ENCODE measurements around the gene ZNF274. TPM values are rescaled to one million over a fixed set of nuclear protein-coding genes. Genes with fewer than 3 reads are reported as not detected.
"Not testable (repeated sequence)": the region's sequence is repeated elsewhere in the genome, so short reads cannot be mapped to it uniquely, and the experiment has no call there.

ZNF274 gene
- total RNA-seq, 2 experiments from 2014 or later, result 22.6 to 23.1 TPM

DNA sequence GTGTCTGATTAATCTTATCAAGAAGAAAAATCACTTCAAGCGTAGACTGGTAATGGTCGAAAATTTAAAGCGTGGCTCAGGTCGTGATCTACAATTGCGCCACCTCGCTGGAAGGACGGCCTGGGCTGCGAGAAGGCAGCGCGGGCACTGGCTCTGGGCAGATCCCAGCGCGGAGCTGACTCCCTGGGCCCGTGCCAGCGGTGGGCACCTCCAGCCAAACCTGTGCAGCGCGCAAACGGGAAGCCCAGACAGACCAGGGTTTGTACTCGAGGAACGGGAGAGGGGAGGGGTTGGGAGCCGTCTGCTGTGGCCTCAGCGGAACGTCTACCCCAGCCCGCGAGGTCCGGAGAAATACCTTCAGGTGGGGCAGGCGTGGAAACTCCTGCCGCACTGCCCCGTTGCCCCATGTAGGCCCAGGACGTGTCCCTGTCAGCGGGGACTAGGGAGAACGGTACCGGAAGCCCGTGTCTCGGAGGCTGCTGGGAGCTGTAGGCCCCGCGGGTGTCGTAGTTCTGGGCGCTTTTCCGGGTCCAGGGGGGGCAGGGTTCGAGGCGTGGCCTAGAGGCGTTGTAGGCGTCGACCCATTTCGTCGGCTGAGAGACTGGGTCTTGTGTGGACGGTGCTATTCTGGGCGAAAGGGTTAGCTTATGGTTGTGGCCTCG, 21.1 kb downstream of the ZNF274 start:
- ChIA-PET CTCF (no interaction called here), POLR2A (interaction anchor here (0.7 kb wide), 1 partner anchor 20 kb away, joined by 5 read pairs; no protein-coding TSS in a partner anchor)

DNA sequence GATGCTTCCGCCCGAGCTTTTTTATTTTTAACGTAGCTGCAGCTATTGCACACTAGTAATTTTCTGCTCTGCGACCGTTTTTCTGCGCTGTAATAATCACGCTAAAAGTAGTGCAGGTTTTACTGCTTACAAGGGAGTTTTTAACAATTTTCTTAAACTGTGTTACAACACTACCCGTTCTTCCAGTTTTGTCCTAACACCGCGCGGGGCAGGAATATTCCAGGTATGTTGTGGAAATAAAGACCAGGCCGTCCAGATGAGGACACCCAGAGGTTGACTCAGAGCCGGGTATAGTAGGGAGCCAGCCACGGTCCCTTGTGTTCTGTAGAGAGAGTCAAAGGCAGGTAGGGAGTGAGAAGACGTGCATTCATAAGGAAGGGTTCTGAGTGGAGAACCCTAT, 21.7 kb downstream of the ZNF274 start:
- CTCF ChIA-PET, result interaction anchor here (0.5 kb wide), 1 partner anchor 479 kb away, joined by 3 read pairs; no protein-coding TSS in a partner anchor
- POLR2A ChIA-PET, result no interaction called here

DNA sequence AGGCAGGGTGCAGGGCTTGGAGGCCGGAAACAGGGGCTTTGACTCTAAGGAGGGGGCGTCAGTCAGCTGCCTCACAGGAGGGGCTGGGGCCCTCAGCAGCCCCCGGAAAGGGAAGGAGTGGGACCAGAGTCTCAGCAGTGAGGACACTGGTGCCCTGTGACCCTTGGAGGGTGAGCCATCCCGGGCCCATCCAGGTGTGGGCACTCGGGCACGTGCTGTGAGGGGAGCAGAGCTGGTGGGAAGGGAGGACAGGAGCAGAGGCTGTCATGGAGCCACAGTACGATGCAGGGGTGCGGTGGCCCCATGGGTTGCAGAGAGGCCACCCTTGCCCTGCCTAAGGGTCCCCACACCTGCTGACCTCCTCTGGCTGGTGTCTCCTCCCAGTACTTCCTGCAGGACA, 26.7 kb downstream of the ZNF274 start:
- POLR2A ChIA-PET, result no interaction called here
- CTCF ChIA-PET, result no interaction called here

DNA sequence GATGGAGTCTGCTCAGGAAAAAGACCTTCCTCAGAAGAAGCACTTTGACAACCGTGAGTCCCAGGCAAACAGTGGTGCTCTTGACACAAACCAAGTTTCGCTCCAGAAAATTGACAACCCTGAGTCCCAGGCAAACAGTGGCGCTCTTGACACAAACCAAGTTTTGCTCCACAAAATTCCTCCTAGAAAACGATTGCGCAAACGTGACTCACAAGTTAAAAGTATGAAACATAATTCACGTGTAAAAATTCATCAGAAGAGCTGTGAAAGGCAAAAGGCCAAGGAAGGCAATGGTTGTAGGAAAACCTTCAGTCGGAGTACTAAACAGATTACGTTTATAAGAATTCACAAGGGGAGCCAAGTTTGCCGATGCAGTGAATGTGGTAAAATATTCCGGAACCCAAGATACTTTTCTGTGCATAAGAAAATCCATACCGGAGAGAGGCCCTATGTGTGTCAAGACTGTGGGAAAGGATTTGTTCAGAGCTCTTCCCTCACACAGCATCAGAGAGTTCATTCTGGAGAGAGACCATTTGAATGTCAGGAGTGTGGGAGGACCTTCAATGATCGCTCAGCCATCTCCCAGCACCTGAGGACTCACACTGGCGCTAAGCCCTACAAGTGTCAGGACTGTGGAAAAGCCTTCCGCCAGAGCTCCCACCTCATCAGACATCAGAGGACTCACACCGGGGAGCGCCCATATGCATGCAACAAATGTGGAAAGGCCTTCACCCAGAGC, 29.6 kb downstream of the ZNF274 start:
- POLR2A ChIA-PET, result no interaction called here
- CTCF ChIA-PET, result no interaction called here

DNA sequence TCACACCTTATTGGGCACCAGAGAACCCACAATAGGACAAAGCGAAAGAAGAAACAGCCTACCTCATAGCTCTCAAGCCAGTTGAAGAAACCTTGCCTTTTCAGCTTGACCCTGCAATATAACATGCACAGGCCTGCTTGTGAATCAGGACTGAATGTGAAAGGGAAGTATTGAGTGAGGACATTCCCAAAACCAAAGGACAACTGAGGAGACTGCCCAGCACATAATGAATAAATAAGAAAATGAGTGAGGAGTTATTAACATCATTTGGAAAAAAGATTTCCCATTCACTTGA, 30.2 kb downstream of the ZNF274 start:
- ChIA-PET CTCF (no interaction called here), POLR2A (no interaction called here)

DNA sequence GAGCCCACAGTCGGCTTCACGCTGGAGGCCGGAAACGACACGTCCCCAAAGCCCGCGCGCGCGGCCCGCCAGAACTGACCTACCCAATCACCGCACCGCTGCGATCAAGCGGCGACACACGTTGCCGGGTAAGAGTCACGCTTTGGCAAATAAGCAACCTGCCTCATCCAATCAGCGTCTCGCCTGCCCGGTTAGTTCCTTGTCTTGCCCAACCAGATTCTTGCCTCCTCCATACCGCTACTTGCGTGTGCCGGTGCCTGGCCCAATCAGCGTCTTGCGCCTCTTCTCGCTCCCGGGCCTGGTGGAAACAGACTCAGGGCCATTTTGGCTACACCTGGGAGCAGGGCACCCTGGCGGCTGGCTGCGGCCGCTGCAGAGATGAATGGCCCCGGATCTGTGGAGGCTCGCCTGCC, 34.2 kb downstream of the ZNF274 start:
- ChIA-PET CTCF (no interaction called here), POLR2A (no interaction called here)

DNA sequence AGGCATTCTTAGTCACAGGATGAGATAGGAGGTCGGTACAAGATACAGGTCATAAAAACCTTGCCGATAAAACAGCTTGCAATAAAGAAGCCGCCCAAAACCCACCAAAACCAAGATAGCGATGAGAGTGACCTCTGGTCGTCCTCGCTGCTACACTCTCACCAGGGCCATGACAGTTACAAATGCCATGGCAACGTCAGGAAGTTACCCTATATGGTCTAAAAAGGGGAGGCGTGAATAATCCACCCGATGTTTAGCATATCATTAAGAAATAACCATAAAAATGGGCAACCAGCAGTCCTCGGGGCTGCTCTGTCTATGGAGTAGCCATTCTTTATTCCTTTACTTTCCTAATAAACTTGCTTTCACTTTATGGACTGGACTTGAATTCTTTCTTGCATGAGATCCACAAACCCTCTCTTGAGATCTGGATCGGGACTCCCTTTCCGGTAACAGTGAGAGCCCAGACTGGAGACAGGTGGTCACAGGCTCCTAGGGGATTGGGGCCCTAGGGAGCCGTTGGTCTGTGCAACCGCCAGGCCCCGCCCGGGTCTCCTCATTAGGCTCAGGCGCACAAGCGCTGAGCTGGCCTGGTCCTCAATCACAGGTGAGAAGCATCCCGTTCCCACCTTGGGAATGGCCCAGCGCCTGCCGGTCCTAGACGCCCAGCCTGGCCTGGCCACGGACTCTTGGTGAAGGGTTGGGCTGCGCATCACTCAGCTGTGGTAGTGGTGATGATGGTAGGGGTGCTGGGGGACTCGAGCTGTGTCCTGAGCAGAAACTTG, 34.9 kb downstream of the ZNF274 start:
- POLR2A ChIA-PET, result no interaction called here
- CTCF ChIA-PET, result no interaction called here

DNA sequence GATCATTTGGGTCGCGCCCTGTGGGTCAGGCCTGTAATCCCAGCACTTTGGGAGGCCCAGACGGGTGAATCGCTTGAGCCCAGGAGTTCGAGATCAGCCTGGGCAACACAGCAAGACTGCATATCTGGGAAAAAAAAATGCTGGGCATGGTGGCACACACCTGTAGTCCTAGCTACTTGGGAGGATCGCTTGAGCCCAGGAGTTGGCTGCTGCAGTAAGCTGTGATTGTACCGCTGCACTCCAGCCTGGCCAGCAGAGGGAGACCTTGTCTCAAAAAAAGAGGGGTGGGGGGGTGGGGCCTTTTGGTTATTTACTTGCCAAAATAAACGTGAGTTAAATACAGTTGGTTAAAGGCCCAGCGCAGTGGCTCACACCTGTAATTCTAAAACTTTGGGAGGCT, 36.0 kb downstream of the ZNF274 start:
- CTCF ChIA-PET, result interaction anchor here (0.6 to 1.5 kb wide), 4 partner anchors 128 to 281 kb away, joined by 3 to 5 read pairs (median 4); no protein-coding TSS in a partner anchor

DNA sequence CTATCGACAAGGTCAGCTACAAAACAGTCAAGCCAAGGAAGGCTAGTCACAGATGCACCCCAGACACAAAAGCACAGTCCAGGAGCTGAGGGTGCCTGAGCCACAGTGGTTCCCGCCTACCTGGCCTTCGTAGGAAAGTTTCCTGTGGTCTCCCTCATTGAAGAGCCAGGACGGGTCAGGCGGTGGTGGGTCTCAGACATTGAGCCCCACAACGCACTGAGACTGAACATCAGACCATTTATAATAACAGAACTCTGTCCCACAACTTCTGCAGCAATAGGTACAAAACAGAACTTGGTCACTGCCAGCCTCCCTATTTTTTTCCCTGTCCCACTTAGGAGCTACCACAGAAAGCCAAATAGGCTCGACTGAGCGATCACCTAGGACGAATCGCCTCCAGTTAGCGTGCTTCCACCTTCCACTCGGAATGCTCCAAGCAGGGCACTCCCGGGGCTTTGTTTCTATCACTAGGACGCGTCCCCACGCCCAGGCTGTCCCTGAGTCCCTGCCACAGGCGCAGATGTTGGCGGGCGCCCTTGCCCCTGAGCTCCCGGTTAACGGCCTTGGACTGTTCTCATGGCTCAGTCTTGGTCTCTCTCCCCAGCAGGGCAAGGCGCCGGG, 45.2 kb downstream of the ZNF274 start:
- CTCF ChIA-PET, result interaction anchor here (1.3 to 2.1 kb wide), 3 partner anchors 8 to 291 kb away, joined by 3 to 8 read pairs (median 5); partner anchors contain the start of genes ZBTB45 and ZNF8
- POLR2A ChIA-PET, result interaction anchor here (0.7 to 1.6 kb wide), 4 partner anchors 23 to 135 kb away, joined by 3 to 5 read pairs (median 4); partner anchors contain the start of genes ZNF497 and ZSCAN22

More for the DNA sequence above, 36.0 kb downstream of the ZNF274 start:
- POLR2A ChIA-PET, result no interaction called here

DNA sequence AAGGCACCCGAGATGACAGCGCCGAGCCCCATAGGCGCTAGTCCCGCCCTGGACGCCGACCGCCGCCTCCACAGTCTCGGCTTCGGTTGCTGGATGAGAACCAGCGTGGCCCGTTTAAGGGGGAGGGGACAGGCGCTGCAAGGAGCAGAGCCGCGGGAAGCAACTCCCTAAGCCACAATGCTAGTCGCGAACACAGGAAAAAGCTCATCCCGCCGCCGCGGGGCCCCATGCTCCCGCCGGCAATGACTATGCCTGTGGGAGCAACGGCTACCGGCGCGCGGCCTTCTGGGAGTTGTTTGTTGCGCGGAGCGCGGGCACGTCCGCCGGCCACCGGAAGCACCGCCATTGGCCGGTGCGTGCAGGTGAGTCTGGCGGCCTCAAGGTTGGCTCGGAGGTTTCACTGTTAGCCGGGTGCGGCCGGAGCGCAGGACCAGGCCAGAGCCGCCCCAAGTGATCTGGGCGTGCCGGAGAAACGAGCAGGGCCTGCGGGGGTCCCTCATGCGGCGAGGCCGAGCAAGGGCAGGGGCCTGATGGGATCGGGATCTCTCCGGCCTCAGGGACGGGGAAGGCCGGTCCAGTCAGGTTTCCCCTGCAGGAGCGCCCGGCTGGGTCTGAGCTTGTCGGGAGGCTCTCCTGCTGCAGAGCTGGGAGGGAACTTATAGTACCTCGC, 45.9 kb downstream of the ZNF274 start, which contains the start of gene ZNF544:
Gene ZNF544 (plus strand): TSS at position 330 of the 670 bp plus-strand sequence. CDS start 15,110 bp downstream, outside the sequence.
- ChIA-PET POLR2A (interaction anchor here (0.7 to 1.6 kb wide), 5 partner anchors 23 to 134 kb away, joined by 3 to 5 read pairs (median 4); partner anchors contain the start of genes ZNF497 and ZSCAN22), CTCF (interaction anchor here (0.9 to 2.1 kb wide), 5 partner anchors 9 to 50 kb away, joined by 3 to 8 read pairs (median 5); partner anchors contain the start of gene ZNF8)

DNA sequence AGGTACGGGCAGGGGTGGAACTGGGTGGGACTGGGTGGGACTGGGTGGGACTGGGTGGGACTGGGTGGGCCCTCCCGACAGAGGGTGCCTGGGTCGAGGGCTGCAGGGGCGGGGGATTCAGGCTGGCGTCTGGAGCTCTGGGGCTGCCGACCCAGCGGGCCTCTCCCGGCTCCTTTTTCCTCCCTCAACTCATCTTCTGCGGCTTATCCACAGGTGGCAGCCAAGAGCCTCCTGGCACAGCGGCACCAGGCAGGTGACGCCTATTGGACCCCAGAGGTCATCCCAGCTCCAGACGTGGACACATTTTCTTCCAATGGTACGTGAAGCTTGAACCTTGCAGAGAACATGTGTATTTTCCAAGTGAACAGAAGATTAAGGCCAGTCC, 46.4 kb downstream of the ZNF274 start:
- ChIA-PET POLR2A (interaction anchor here (0.8 to 1.6 kb wide), 2 partner anchors 50 to 133 kb away, joined by 3 to 5 read pairs; partner anchors contain the start of gene ZNF497), CTCF (interaction anchor here (0.9 to 2.1 kb wide), 5 partner anchors 9 to 49 kb away, joined by 3 to 8 read pairs (median 5); partner anchors contain the start of gene ZNF8)

DNA sequence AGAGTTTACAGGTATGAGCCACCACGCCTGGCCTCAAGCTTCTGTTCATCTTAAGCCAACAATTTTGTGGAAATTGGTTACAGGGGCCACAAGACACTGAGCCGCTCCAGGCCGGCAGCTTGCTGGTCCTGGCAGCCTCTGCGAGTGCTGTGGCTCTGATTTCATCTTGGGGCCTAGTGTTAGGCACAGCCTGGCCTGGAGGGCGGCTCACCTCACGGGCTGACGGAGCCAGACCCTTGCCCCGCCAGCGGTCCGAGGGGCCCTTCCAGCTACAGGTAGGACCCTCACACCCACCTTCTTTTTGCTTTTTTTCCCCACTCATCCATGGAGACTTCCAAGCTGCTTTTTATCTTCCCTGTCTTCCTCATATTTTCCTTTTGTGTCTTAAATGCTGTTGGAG, 54.5 kb downstream of the ZNF274 start:
- POLR2A ChIA-PET, result no interaction called here
- CTCF ChIA-PET, result no interaction called here

DNA sequence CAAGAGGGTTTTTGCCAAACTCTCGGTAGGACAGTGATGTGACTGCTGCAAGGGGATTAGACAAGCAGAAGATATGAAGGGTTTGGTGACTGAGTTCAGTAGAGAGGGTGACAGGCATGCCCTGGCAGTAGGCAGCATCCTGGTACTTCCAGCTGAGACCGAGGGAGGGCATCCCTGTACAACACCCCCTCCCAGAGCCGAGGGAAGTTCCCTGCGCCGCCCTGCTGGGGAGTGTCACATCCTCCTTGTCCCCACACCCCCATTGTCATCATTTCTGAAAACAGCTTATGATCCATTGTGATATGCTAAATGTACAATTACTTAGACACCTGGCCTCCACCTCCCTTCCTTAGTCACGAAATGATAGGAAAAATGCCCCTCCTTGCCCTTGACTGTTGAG, 60.5 kb downstream of the ZNF274 start:
- CTCF ChIA-PET, result no interaction called here
- POLR2A ChIA-PET, result no interaction called here

DNA sequence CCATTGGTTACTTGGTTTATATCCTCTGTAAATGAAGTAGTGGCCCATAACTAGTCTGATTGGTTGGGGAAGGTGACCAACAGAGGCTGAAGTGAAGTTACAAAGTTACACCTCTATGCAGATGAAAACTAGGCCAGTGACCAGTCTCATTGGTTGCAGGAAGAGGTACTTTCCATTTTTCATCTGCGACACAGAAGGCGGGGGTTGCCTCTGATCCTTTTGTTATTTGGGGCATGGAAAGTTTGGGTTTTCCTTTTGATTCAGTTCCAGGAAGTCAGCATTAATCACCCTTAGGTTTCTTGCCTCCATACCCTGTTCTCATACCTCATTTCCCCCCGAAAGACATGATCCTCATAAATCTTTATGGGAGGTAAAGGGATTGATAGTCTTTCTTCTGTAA, 66.0 kb downstream of the ZNF274 start:
- CTCF ChIA-PET, result no interaction called here
- POLR2A ChIA-PET, result no interaction called here

DNA sequence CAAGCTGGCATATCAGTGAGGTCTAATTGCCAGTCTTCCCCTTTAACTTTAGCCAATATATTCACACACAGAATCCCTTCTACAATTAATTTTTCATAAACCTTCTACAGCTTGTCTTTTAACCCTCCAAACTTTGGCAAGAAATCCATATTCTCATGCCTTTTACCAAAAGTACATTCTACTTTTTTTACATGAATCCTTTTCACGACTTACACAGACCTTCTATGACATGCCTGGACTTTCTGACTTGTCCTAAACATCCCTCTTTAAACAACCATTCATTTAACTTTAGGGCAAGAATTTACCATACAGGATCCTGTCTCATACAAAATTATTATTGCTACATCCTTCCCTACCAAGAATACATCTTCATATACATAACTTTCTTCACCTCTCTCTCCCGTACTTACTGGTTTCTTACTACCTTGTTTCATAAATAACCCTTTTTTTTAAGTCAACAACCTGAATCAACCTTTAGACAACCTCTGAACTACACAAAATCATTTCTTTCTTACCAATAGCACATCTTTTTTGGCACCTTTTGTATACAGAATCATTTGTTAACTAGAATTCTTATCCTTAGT, 69.3 kb downstream of the ZNF274 start:
- ChIA-PET CTCF (no interaction called here), POLR2A (no interaction called here)

DNA sequence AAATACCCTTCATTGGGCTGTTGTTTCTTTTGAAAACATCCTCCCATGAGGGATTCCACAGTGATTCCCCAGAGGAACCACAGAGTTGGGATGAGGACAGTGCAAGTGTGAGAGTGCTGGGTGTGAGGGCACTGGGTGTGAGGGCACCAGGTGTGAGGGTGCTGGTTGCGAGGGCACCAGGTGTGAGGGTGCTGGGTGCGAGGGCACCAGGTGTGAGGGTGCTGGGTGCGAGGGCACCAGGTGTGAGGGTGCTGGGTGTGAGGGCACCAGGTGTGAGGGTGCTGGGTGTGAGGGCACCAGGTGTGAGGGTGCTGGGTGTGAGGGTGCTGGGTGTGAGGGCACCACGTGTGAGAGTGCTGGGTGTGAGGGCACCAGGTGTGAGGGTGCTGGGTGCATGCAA, 75.4 kb downstream of the ZNF274 start:
- POLR2A ChIA-PET, result interaction anchor here (0.6 kb wide), 1 partner anchor 1000 kb away, joined by 7 read pairs; no protein-coding TSS in a partner anchor
- CTCF ChIA-PET, result not testable (repeated sequence)

DNA sequence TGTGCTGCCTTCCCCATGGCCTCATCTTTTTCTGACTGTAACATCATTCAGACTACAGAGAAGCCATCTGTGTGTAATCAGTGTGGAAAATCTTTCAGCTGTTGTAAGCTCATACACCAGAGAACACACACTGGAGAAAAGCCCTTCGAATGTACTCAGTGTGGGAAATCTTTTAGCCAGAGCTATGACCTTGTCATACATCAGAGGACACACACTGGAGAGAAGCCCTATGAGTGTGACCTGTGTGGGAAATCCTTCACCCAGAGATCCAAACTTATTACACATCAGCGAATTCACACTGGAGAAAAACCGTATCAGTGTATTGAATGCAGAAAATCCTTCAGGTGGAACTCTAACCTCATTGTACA, 78.7 kb downstream of the ZNF274 start:
- POLR2A ChIA-PET, result no interaction called here
- CTCF ChIA-PET, result no interaction called here

DNA sequence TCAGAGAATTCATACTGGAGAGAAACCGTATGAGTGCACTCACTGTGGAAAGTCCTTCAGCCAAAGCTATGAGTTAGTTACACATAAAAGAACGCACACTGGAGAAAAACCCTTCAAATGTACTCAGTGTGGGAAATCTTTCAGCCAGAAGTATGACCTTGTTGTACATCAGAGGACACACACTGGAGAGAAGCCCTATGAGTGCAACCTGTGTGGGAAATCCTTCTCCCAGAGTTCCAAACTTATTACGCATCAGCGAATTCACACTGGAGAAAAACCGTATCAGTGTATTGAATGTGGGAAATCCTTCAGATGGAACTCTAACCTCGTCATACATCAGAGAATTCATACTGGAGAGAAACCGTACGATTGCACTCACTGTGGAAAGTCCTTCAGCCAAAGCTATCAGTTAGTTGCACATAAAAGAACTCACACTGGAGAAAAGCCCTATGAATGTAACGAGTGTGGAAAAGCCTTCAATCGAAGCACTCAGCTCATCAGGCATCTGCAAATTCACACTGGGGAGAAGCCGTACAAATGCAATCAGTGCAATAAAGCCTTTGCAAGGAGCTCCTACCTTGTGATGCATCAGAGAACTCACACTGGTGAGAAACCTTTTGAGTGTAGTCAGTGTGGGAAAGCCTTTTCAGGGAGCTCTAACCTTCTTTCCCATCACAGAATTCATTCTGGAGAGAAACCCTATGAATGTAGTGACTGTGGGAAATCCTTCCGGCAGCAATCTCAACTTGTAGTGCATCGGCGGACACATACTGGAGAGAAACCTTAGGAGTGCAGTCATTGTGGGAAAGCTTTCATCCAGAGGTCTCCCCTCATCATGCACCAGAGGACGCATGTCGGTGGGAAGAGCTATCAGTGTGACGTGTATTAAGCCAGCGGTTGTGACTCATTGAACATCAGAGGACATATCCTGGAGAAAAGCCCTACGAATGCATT, 79.4 kb downstream of the ZNF274 start:
- CTCF ChIA-PET, result no interaction called here
- POLR2A ChIA-PET, result no interaction called here

All from activated CD8-positive, alpha-beta memory T cell treated with anti-CD3 and anti-CD28 coated beads for 36 hours (primary cell).